PC-9 (cell line): ENCODE measurements around the gene HCN1. TPM values are rescaled to one million over a fixed set of nuclear protein-coding genes. Genes with fewer than 3 reads are reported as not detected.

Source experiments
- BruUV-seq: library from RNA; stranded (reverse); fragments of 400-500 nt; replicated peaks from 2 replicates; lab custom pipeline; 2021; lab: Mats Ljungman, UMichigan
- CTCF ChIA-PET: fragments of 300-600 bp; sonication (Branson Sonifier 250); formaldehyde crosslinking; loops from one replicate; lab custom pipeline; 2022; ENCODE audit warnings: antibody characterized with exemption; lab: Charles Lee
- POLR2A ChIA-PET: fragments of 300-600 bp; sonication (Branson Sonifier 250); formaldehyde crosslinking; loops from one replicate; lab custom pipeline; 2022; ENCODE audit warnings: antibody characterized with exemption; ENCODE audit not compliant: unreplicated experiment; lab: Charles Lee
- DNase-seq, 2 experiments: peaks; one replicate each; pipeline versions ENCODE4 v3.0.0 to v3.0.0-alpha.2; 2015 to 2022; ENCODE audit warnings: mixed read lengths in 1 of 2
- H2AFZ ChIP-seq: fragments of 200-600 bp; sonication (generic); 2 replicates; pipeline ENCODE4 v1.8.1; 2017; ENCODE audit warnings: antibody characterized with exemption
- H3F3A ChIP-seq: fragments of 200-600 bp; sonication (generic); 2 replicates; pipeline ENCODE4 v1.8.1; 2017; ENCODE audit warnings: antibody characterized with exemption, mild to moderate bottlenecking, low read depth; ENCODE audit not compliant: insufficient read depth
- H3K27ac ChIP-seq: fragments of 200-600 bp; sonication (generic); 2 replicates; pipeline ENCODE4 v1.6.1; 2016; ENCODE audit warnings: mixed run types
- H3K27me3 ChIP-seq: fragments of 200-600 bp; sonication (generic); 2 replicates; pipeline ENCODE4 v1.6.1; 2016; ENCODE audit warnings: low read depth, mixed run types; ENCODE audit not compliant: insufficient read depth
- H3K36me3 ChIP-seq: fragments of 200-600 bp; sonication (generic); 2 replicates; pipeline ENCODE4 v1.6.1; 2016; ENCODE audit warnings: low read depth, mixed run types
- H3K4me1 ChIP-seq: fragments of 200-600 bp; sonication (generic); replicated peaks from 2 replicates; pipeline ENCODE4 v1.6.1; 2016; ENCODE audit warnings: mixed run types; ENCODE audit not compliant: insufficient read depth
- H3K4me2 ChIP-seq: fragments of 200-600 bp; sonication (generic); 2 replicates; pipeline ENCODE4 v1.6.1; 2017; ENCODE audit warnings: mixed run types
- H3K4me3 ChIP-seq: fragments of 200-600 bp; sonication (generic); 2 replicates; pipeline ENCODE4 v1.6.1; 2016; ENCODE audit warnings: mixed run types
- H3K79me2 ChIP-seq: fragments of 200-600 bp; sonication (generic); 2 replicates; pipeline ENCODE4 v1.6.1; 2017; ENCODE audit warnings: low read depth, mixed run types
- H3K9me2 ChIP-seq: fragments of 200-600 bp; sonication (generic); 2 replicates; pipeline ENCODE4 v1.8.1; 2017; ENCODE audit warnings: mild to moderate bottlenecking; ENCODE audit not compliant: insufficient read depth
- H3K9me3 ChIP-seq: fragments of 200-600 bp; sonication (generic); 2 replicates; pipeline ENCODE4 v1.8.1; 2016; ENCODE audit warnings: low read depth; ENCODE audit not compliant: insufficient read depth
- H4K20me1 ChIP-seq: fragments of 200-600 bp; sonication (generic); 2 replicates; pipeline ENCODE4 v1.8.1; 2017; ENCODE audit not compliant: insufficient read depth
- CTCF ChIP-seq: fragments of 200-600 bp; sonication (generic); conservative IDR thresholded peaks from 2 replicates; pipeline ENCODE4 v1.6.1; 2017; ENCODE audit warnings: mixed run types, antibody characterized with exemption, mild to moderate bottlenecking, moderate library complexity
- EZH2 ChIP-seq: fragments of 200-600 bp; sonication (generic); IDR thresholded peaks from 2 replicates; pipeline ENCODE4 v1.8.0; 2017; ENCODE audit warnings: antibody characterized with exemption, low read depth
- intact Hi-C: fragments of 100-400 bp; cut with micrococcal nuclease; formaldehyde crosslinking; loops from one replicate; pipeline ENCODE4 v1.10.0; 2022; ENCODE audit not compliant: unreplicated experiment
- total RNA-seq: library from RNA; stranded (reverse); gene quantifications from 2 replicates; pipeline ENCODE4 v1.2.3, GENCODE V29; 2021

The HCN1 gene
- total RNA-seq, 1 experiment from 2014 or later = not detected

DNA sequence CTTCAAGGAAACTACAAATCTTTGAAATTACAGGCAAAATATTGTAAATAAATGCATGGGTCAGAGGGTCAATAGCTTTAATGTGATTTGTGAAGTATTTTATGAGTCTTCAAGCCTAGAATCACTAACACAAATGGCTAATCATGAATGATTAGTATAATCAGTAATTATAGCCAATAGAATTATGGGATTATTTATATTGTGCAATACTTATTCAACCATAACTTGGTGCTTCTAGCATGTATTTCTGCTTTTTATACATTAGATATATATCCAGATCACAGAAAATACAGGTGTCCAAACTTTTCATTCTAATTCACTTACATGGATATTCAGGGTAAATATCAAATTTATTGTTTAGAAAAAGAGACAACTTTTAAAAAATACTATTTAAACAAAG lies 12.1 kb downstream of the HCN1 start:
- Histone ChIP-seq H3K27ac (no peak overlapping the region), H3K36me3 (no peaks in the 10 kb centered on the region), H3K4me1 (no peaks in the 10 kb centered on the region), H3K4me2 (no peak overlapping the region), H2AFZ (no peak overlapping the region), H3K9me3 (no peaks in the 10 kb centered on the region), H3F3A (no peaks in the 10 kb centered on the region), H3K9me2 (no peaks in the 10 kb centered on the region), H3K79me2 (no peaks in the 10 kb centered on the region), H3K4me3 (no peak overlapping the region), H3K27me3 (no peaks in the 10 kb centered on the region), H4K20me1 (no peaks in the 10 kb centered on the region)
- no peak for TF ChIP-seq EZH2
- TF ChIP-seq CTCF = no peak
- intact Hi-C loops = loop anchor here (10.0 kb wide), 1 partner anchor 289 kb away; no protein-coding TSS in a partner anchor
- no peak for DNase-seq
- CTCF ChIA-PET = no interaction called here
- POLR2A ChIA-PET = no interaction called here
- BruUV-seq = no TSS peak

GRCh38 chr5:45680950-45681349 lies 15.2 kb downstream of the HCN1 start:
- no peak overlapping the region for H2AFZ ChIP-seq
- no peaks in the 10 kb centered on the region for H3K9me2 ChIP-seq
- H3K9me3 ChIP-seq = no peaks in the 10 kb centered on the region
- H3K4me2 ChIP-seq = no peak overlapping the region
- no peaks in the 10 kb centered on the region for H4K20me1 ChIP-seq
- no peak overlapping the region for H3K27ac ChIP-seq
- no peaks in the 10 kb centered on the region for H3K27me3 ChIP-seq
- no peak overlapping the region for H3K4me3 ChIP-seq
- intact Hi-C loops = loop anchor here (10.0 kb wide), 1 partner anchor 286 kb away; no protein-coding TSS in a partner anchor
- H3K36me3 ChIP-seq = no peaks in the 10 kb centered on the region
- ChIA-PET POLR2A (no interaction called here), CTCF (no interaction called here)
- DNase-seq = no peak
- TF ChIP-seq CTCF (no peak), EZH2 (no peak)
- no TSS peak for BruUV-seq
- no peaks in the 10 kb centered on the region for H3K79me2 ChIP-seq
- no peaks in the 10 kb centered on the region for H3K4me1 ChIP-seq
- H3F3A ChIP-seq = no peaks in the 10 kb centered on the region

DNA sequence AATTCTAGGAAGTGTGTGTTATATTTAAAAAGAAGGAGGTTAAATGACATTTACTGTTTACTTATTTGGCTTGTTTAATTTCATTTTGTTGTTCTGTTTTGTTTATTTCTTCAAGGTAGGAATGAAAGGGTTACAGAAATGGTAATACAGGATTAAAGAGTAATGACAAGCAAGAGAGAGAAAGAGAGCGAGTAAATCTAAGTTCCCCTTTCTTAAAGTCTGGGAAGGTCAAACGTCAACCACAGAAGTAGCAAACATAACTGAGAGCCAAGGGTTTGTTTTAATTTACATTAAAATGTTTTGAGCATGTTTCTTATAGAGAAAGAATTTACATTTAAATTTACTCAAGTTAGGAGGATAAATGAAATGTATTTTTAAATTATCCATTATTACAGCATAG lies 18.7 kb downstream of the HCN1 start:
- no peak overlapping the region for H2AFZ ChIP-seq
- H3K9me2 ChIP-seq = no peaks in the 10 kb centered on the region
- no peaks in the 10 kb centered on the region for H4K20me1 ChIP-seq
- no peaks in the 10 kb centered on the region for H3K36me3 ChIP-seq
- H3F3A ChIP-seq = no peaks in the 10 kb centered on the region
- no TSS peak for BruUV-seq
- no peaks in the 10 kb centered on the region for H3K4me1 ChIP-seq
- POLR2A ChIA-PET = no interaction called here
- TF ChIP-seq CTCF = no peak
- TF ChIP-seq EZH2 = no peak
- no peaks in the 10 kb centered on the region for H3K27me3 ChIP-seq
- no peak overlapping the region for H3K27ac ChIP-seq
- H3K9me3 ChIP-seq = no peaks in the 10 kb centered on the region
- H3K79me2 ChIP-seq = no peaks in the 10 kb centered on the region
- intact Hi-C loops = no loop called here
- CTCF ChIA-PET = no interaction called here
- DNase-seq = no peak
- no peak overlapping the region for H3K4me2 ChIP-seq
- H3K4me3 ChIP-seq = no peak overlapping the region
